NCI-H2029 (cell line): ENCODE results near the gene NAV2.

Source experiments
- DNase-seq: peaks from one replicate; lab custom pipeline; 2025; lab: John Stamatoyannopoulos, UW

NAV2 gene

DNA sequence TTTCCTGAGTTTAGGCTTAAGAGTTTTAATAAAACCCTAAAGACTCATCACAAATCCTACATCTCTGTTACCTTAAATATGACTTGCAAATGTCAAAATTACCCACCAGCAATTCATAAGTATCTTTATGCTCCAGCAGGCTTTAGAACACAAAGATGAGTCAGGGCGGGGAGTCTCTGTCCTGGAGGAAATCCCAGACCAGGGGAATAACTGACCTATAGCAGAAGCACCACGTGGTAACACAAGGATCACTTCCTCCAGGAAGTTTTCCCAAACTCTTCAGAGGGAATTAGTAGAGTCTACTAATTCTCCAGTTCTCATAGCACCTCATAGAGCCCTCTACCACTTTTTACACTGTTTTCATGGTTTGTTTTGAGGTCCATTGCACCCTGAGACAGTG lies 217.0 kb downstream of the NAV2 start:
- no peak for DNase-seq

GRCh38 chr11:19931141-19931770 lies 218.6 kb downstream of the NAV2 start:
- DNase-seq = peak; percentile 36

DNA sequence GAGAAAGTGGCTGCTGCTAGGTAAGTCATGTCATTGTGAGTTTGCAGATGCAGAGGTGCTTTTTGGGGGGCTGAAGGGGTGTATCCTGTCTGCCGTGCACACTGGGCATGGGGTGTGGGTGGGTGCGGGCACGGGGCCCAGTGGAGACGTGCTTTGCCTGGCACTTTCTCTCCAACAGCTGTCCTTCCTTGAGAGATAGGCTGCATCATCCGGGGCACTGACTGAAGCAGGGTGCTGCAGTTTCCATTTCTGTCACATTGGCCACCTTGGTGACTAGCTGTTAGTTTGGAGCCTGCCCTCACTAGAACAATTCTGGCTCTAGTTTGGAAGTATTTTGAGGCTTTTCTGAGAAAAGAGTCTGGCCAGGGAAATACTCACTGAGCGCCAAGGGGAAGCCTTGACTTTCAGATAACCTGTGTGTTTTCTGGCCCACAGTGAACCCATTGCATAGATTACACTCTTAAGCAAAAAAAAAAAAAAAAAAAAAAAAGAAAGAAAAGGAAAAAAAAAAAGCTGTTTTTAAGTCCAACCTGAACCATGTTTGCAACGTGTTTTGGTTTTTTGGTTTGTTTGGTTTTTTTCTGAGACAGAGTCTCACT lies 219.2 kb downstream of the NAV2 start:
- DNase-seq = no peak

DNA sequence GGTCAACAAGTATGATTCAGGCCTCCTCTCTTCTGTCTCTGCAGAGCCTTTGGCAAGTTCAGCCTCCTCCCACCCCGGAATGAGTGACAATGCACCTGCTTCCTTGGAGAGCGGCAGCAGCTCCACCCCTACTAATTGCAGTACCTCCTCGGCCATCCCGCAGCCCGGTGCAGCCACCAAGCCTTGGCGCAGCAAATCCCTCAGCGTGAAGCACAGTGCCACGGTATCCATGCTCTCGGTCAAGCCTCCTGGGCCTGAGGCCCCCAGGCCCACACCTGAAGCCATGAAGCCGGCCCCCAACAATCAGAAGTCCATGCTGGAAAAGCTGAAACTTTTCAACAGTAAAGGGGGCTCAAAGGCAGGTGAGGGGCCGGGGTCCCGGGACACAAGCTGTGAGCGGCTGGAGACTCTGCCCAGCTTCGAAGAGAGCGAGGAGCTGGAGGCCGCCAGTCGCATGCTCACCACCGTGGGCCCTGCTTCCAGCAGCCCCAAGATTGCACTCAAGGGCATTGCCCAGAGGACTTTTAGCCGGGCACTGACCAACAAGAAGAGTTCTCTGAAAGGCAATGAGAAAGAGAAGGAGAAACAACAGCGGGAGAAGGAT lies 220.6 kb downstream of the NAV2 start:
- no peak for DNase-seq

GRCh38 chr11:19933801-19934488 lies 221.3 kb downstream of the NAV2 start:
- DNase-seq = no peak

GRCh38 chr11:19934828-19935259 lies 222.2 kb downstream of the NAV2 start:
- no peak for DNase-seq

GRCh38 chr11:19935507-19935906 lies 222.9 kb downstream of the NAV2 start:
- peak; percentile 14 for DNase-seq

DNA sequence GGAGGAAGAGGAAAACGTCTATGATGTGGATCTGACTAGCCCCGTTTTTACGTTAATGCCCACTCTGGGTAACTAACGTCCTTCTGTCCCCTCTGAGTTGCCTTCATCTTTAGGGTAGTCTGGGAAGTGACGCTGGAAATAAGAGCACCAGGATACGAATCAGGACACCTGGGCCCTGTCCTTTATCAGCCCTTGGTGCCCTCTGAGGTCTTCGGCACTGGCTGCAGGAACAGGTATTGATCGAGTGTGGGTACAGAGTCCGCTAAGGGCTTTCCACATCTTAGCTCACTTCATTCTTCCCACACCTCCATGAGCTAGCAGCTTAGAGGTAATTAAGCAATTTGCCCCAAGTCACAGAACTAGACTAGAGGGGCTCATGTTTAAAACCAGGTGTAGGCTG lies 223.8 kb downstream of the NAV2 start:
- no peak for DNase-seq

DNA sequence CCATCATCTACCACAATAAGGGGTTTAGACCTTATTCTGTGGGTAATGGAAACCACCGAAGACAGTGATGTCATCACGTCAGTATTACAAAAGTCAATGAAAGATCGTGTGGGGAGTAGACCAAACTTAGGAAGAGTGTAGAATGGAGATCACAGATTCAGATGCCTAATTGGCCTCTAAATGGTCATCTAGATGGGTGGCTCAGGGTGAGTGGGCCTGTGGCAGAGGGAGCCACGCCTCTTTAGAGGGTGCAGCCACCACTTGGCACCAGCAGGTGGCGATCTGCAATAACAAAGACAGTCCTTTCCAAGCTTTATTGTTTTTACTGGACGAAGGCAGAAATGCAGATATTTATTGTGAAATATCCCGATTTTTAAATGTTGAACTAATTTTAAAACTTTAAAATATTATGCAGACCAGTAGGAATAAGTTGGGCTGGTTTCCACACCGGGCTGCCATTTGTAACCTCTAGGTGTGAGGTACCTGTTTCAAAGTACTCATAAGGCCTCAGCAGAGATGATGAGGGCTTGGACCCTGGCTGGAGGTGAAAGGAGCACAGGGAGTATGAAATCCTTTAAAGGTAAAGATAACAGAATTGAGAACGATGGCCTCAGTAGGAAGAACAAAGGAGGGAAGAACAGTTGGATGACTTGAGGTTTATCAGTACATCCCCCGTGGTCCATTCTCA lies 225.7 kb downstream of the NAV2 start:
- peak; percentile 13 for DNase-seq

- DNase-seq = peak; percentile 57
Observed at GRCh38 chr11:19938866-19939265, 226.2 kb downstream of the NAV2 start.

GRCh38 chr11:19939415-19939929 lies 226.8 kb downstream of the NAV2 start:
- DNase-seq = no peak

- DNase-seq = no peak
Observed at GRCh38 chr11:19940831-19941230, 228.2 kb downstream of the NAV2 start.

DNA sequence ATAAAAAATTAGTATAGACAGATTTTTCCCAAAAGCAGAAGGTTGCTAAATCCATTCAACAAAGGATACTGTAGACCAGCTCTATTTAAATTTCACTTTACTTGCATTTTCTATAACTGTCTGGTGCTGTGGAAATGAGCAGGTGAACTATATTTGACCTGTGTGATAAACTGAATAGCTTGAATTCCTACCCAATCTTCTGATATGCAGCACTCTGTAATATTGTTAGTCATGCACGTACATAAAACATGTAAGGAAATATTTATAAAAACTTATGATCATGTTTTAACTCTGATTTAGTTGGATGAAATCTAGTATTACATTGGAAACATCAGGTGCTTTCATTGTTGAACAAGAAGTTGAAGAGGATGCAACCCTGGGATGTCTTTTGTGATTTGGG lies 234.0 kb downstream of the NAV2 start:
- DNase-seq = no peak

DNA sequence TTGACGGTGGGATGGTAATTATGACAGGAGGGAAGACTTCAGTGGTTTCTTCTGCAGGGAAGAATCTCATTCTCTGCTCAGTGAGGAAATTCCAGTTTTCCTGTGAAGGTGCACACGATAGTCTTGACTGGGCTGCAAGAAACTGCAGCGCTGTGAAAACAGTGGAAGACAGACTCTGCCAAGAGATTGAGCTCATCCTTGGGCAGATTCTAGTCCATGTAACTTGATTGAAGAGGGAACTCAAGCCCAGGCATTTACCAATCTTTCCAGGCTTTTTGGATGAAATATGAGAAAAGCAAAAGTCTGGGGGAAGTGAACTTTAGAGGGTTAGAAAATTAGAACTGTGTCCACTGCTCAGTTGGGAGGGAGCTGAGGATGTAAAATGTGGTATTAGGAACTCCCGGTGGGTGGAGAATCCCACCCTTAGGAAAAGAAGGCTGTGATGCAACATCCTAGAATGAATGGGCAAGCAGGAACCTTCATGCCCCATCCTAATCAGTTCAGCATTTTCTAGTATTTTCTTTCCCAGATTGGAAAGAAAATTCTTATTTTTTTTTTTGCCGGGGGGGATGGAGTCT lies 235.0 kb downstream of the NAV2 start:
- no peak for DNase-seq

DNA sequence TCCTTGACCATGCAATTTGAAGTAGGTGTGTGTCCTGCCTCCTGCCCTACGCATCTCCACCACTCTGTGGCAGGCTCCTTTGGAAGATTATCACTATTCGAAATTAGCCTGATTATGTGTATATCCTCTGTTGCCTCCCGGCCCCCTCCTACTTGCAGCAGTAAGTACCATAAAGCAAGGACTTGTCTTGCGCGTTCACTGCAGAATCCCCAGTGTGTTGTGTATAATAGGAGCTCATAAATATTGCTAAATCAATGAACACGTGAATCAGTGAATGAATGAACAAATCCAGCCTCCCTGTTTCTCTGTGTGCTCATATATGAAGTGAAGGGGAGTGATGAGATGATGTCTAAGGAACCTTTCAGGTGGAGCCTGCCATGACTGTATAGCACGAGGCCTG lies 237.0 kb downstream of the NAV2 start:
- no peak for DNase-seq

GRCh38 chr11:19951558-19952115 lies 239.0 kb downstream of the NAV2 start:
- peak; percentile 59 for DNase-seq

- DNase-seq = no peak
Observed at GRCh38 chr11:19952116-19952605, 239.5 kb downstream of the NAV2 start.

DNA sequence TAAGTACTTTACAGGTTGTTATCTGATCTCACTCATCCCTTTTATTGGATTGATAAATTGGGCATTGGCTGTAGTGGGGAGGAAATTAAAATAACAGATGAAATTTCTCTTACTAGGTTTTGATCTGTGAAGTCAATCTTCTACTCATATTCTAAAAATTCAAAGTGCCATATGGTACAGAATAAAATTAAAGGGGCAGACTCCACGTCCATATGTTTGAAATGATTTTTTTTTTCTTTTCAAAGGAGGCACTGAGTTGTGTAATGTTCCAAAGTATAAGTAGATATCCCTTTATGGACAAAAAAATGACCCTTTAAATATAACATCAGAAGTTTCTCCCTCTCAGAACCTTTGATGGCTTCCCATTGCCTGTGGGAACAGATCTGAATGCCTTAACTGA lies 240.3 kb downstream of the NAV2 start:
- DNase-seq = no peak

GRCh38 chr11:19953336-19953735 lies 240.7 kb downstream of the NAV2 start:
- DNase-seq = no peak

DNA sequence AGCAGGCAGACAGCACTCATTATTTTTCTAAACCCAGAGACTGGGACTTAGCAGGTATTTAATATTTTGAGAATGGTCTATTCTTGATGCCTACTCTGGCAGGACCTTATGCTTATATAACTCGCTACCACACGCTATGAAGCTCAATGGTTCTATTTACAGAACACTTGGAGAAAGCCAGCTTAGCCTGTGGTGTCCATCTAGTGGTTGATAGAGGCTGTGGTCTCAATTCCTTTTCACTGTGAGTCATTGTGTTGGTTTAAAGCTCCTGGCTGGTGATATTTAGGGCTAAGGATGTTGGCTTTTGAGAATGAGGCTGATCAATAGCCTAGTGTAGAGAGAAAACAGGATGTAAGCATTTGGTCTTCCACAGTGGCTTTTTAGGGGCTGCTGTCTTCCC lies 241.3 kb downstream of the NAV2 start:
- peak; percentile 85 for DNase-seq

DNA sequence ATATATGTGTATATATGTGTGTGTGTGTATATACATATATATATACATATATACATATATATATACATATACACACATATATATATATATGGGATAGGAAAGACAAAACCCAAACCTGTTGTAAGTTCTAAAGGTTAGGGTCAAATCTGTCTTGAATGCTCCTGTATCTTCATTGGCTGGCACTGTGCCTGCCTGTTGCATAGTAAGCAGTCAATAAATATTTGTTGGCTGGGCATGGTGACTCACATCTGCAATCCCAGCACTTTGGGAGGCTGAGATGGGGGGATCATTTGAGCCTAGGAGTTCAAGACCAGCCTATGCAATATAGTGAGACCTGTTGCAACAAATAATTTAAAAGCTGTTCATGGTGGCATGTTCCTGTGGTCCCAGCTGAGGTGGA lies 242.3 kb downstream of the NAV2 start:
- peak; percentile 55 for DNase-seq
